Smooth muscle cell (in vitro differentiated cells): ENCODE measurements around the gene C11orf54. TPM values are rescaled to one million over a fixed set of nuclear protein-coding genes. Genes with fewer than 3 reads are reported as not detected.
A peak's percentile ranks its signal among the peaks of the same experiment; 100 is the strongest.

Experiments
- microRNA counts: library from miRNA; unstranded; fragments of <30 nt; microRNA quantifications from one replicate; lab custom pipeline; 2016
- microRNA-seq: library from miRNA; unstranded; fragments of <30 nt; microRNA quantifications from one replicate; pipeline ENCODE4, GENCODE V29; 2016; ENCODE audit warnings: borderline number of aligned reads
- polyA plus RNA-seq: library from polyadenylated mRNA; unstranded; fragments of >200 nt; fragmentation: Nextera tagmentation; extraction: Ambion mirVana; gene quantifications from 2 replicates; pipeline ENCODE4 v1.2.1, GENCODE V29; 2016
- small RNA-seq: library from RNA; depleted of rRNA; stranded (forward); fragments of <200 nt; gene quantifications from one replicate; pipeline ENCODE3, GENCODE V24; 2014
- total RNA-seq: library from RNA; depleted of rRNA; stranded (reverse); fragments of >200 nt; gene quantifications from 2 replicates; pipeline ENCODE4 v1.2.3, GENCODE V29; 2014

Gene C11orf54
- total and polyA plus RNA-seq, 2 experiments from 2014 or later, result 8.5 to 12.3 TPM

MicroRNAs within 50 kb of the gene (microRNA counts, 767-probe panel; counts per million panel counts)
- 183 counts per million for microRNA hsa-miR-1304-5p (lab: Ali Mortazavi, UCI)

Small RNA genes lying within 50 kb of the gene (microRNA-seq; reads per million reads assigned to microRNA genes)
- 11.7 reads per million, percentile 16 among the genes with 10 or more reads in this experiment for gene MIR1304

Small RNA genes lying within 50 kb of the gene (small RNA-seq; reads per million reads assigned to genes)
- gene RF00019, result not detected
- gene RF00493, result 21.5 reads per million, percentile 90 among the genes with 10 or more reads in this experiment
- gene SCARNA9, result 1.2 reads per million, percentile 34 among the genes with 10 or more reads in this experiment
- gene SNORA1, result not detected
- not detected for gene SNORA18
- gene SNORA25, result not detected
- not detected for gene SNORA32
- not detected for gene SNORA40
- gene SNORA8, result not detected
- gene SNORD5, result not detected
- gene SNORD6, result 2,237 reads per million, percentile 100 among the genes with 10 or more reads in this experiment

Other genes starting within 250 kb of the C11orf54 start
- gene SMCO4, start 198.3 kb upstream of the C11orf54 start, total RNA-seq, result 10.4 and 13.8 TPM in 2 replicates
- 37.4 and 50.7 TPM in 2 replicates for gene SMCO4, start 198.3 kb upstream of the C11orf54 start, polyA plus RNA-seq
- gene CEP295, start 80.0 kb upstream of the C11orf54 start, total RNA-seq, result 17.3 and 23.3 TPM in 2 replicates
- gene CEP295, start 80.0 kb upstream of the C11orf54 start, polyA plus RNA-seq, result 2.7 and 3.5 TPM in 2 replicates
- gene TAF1D, start 177 bp upstream of the C11orf54 start, total RNA-seq, result 216 and 232 TPM in 2 replicates
- gene TAF1D, start 177 bp upstream of the C11orf54 start, polyA plus RNA-seq, result 36.9 and 57.6 TPM in 2 replicates
- 30.6 and 38.3 TPM in 2 replicates for gene MED17, start 42.6 kb downstream of the C11orf54 start, total RNA-seq
- 20.2 and 24.9 TPM in 2 replicates for gene MED17, start 42.6 kb downstream of the C11orf54 start, polyA plus RNA-seq
- gene VSTM5, start 108.9 kb downstream of the C11orf54 start, total RNA-seq, result 0.18 TPM in 1 of 2 replicates, not detected in the other
- 0.30 and 0.53 TPM in 2 replicates for gene VSTM5, start 108.9 kb downstream of the C11orf54 start, polyA plus RNA-seq